K562 (cell line): Measurements from ENCODE around the gene HAUS3. TPM values are rescaled to one million over a fixed set of nuclear protein-coding genes. Genes with fewer than 3 reads are reported as not detected.

Experiments
- BHLHE40 ChIP-seq: IDR thresholded peaks from 2 replicates; pipeline ENCODE4 v1.6.1; 2011; ENCODE audit warnings: low read length, improper control_type of control experiment
- CREBBP ChIP-seq: IDR thresholded peaks from one replicate; pipeline ENCODE4 v1.6.1; 2012; ENCODE audit warnings: low read depth, mild to moderate bottlenecking, control low read depth, inconsistent platforms, low read length
- CREM ChIP-seq: IDR thresholded peaks from 2 replicates; pipeline ENCODE4 v1.6.1; 2014; ENCODE audit warnings: antibody characterized with exemption, low read depth
- ESRRA ChIP-seq: fragments of 450-650 bp; IDR thresholded peaks from 2 replicates; pipeline ENCODE4 v1.6.1; 2014; ENCODE audit warnings: low read depth, mild to moderate bottlenecking, moderate library complexity, borderline replicate concordance
- FOXK2 ChIP-seq, 2 experiments: fragments of 450-650 bp; IDR thresholded peaks in 1 of 2; conservative IDR thresholded peaks in 1 of 2; 2 replicates each; pipeline ENCODE4 v1.6.1; 2016; ENCODE audit warnings: low read depth in 2 of 2, mild to moderate bottlenecking in 1 of 2
- FUS ChIP-seq: fragments of 200-400 bp; formaldehyde crosslinking; optimal IDR thresholded peaks from 2 replicates; pipeline ENCODE3; 2017; ENCODE audit warnings: low read depth, low read length
- GTF2E2 ChIP-seq: fragments of 200-800 bp; sonication (Bioruptor generic); IDR thresholded peaks from 2 replicates; pipeline ENCODE4 v1.6.1; 2016; ENCODE audit warnings: missing genetic modification characterization, missing compliant biosample characterization
- MYC ChIP-seq, 2 experiments: fragments of 250-450 bp in 1 of 2; sonication (Bioruptor Pico) in 1 of 2; IDR thresholded peaks; 2 replicates each; pipeline versions ENCODE4 v1.5.1 to v1.6.1; 2012 to 2021; ENCODE audit warnings: low read depth in 2 of 2, borderline replicate concordance in 1 of 2, improper control_type of control experiment in 1 of 2, low read length in 1 of 2, mild to moderate bottlenecking in 1 of 2, moderate library complexity in 1 of 2
- PHB ChIP-seq: fragments of 250-450 bp; sonication (Bioruptor Pico); IDR thresholded peaks from 2 replicates; pipeline ENCODE4 v1.5.0; 2021
- POU5F1 ChIP-seq: fragments of 150-350 bp; IDR thresholded peaks from 2 replicates; pipeline ENCODE4 v1.6.1; 2014; ENCODE audit warnings: borderline replicate concordance, low read length, low read depth, mild to moderate bottlenecking; ENCODE audit not compliant: partially characterized antibody
- PREB ChIP-seq: sonication (generic); formaldehyde crosslinking; IDR thresholded peaks from 2 replicates; pipeline ENCODE4 v1.8.1; 2023; ENCODE audit warnings: mild to moderate bottlenecking, missing genetic modification reagents
- RBFOX2 ChIP-seq: fragments of 200-400 bp; formaldehyde crosslinking; IDR thresholded peaks from 2 replicates; pipeline ENCODE4 v1.6.1; 2017; ENCODE audit warnings: low read depth, mild to moderate bottlenecking, low read length, moderate library complexity
- SIN3A ChIP-seq, 2 experiments: fragments of 150-350 bp in 1 of 2; IDR thresholded peaks; 2 replicates each; pipeline ENCODE4 v1.6.1; 2011 to 2016; ENCODE audit warnings: borderline replicate concordance in 2 of 2, low read depth in 2 of 2, low read length in 2 of 2, mild to moderate bottlenecking in 2 of 2, moderate library complexity in 2 of 2; ENCODE audit not compliant: control insufficient read depth in 1 of 2
- TAL1 ChIP-seq: fragments of 450-650 bp; IDR thresholded peaks from 2 replicates; pipeline ENCODE4 v1.6.1; 2016; ENCODE audit warnings: mild to moderate bottlenecking
- UBTF ChIP-seq, 2 experiments: IDR thresholded peaks; 2 replicates each; pipeline ENCODE4 v1.6.1; 2012; ENCODE audit warnings: improper control_type of control experiment in 2 of 2, low read depth in 2 of 2, low read length in 2 of 2, borderline replicate concordance in 1 of 2
- polyA plus RNA-seq, 8 experiments: library from polyadenylated mRNA; depleted of rRNA in 4 of 8; stranded (reverse) in 5 of 8; unstranded in 3 of 8; fragments of >200 nt; fragmentation: Nextera tagmentation in 2 of 8; fragmentation: Illumina TruSeq in 1 of 8; extraction: Ambion mirVana in 2 of 8; extraction: Trizol in 1 of 8; gene quantifications; 2 replicates each; pipeline versions ENCODE4 v1.2.1 to v1.2.3, GENCODE V29; 2011 to 2014; ENCODE audit warnings: inconsistent platforms in 1 of 8, missing spikeins in 1 of 8
- total RNA-seq, 7 experiments: library from RNA; depleted of rRNA in 6 of 7; stranded (reverse); fragments of >200 nt in 6 of 7; fragmentation: Illumina TruSeq in 2 of 7; extraction: Trizol in 2 of 7; gene quantifications; 2 replicates each; pipeline versions ENCODE4 v1.2.1 to v1.2.3, GENCODE V29; 2011 to 2021; ENCODE audit warnings: low replicate concordance in 1 of 7
- TF ChIP-seq, protein P1 (sequence below): sonication (generic); formaldehyde crosslinking; IDR thresholded peaks from 2 replicates; pipeline ENCODE4 v1.8.0; 2022; ENCODE audit warnings: mild to moderate bottlenecking, missing genetic modification reagents
- TF ChIP-seq, protein P2 (sequence below), 2 experiments: fragments of 450-650 bp in 1 of 2; sonication (generic) in 1 of 2; formaldehyde crosslinking; conservative IDR thresholded peaks; 2 replicates each; pipeline versions ENCODE4 v1.4.0 to v1.8.1; 2020 to 2022; ENCODE audit warnings: mild to moderate bottlenecking in 1 of 2, missing genetic modification reagents in 1 of 2
- TF ChIP-seq, protein P3 (sequence below): IDR thresholded peaks from 3 replicates; pipeline ENCODE4 v1.6.1; 2011; ENCODE audit warnings: borderline replicate concordance, mild to moderate bottlenecking, moderate library complexity; ENCODE audit not compliant: insufficient read length; ENCODE audit errors: extremely low read depth

Gene HAUS3
- total and polyA plus RNA-seq, 9 of the 15 experiments (the other 6 are each of a cell fraction or from before 2014, with no cell fraction given), result 8.9 to 25.7 (median 21.5) TPM

- TF ChIP-seq PREB, result no peak
- peak; percentile 87 for TF ChIP-seq BHLHE40
- peak; percentile 93 for TF ChIP-seq RBFOX2
- TF ChIP-seq, protein P1, sequence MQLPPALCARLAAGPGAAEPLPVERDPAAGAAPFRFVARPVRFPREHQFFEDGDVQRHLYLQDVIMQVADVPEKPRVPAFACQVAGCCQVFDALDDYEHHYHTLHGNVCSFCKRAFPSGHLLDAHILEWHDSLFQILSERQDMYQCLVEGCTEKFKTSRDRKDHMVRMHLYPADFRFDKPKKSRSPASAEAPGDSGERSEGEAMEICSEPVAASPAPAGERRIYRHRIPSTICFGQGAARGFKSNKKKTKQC (CRISPR knock-in tag), result peak; percentile 85
- TF ChIP-seq MYC (IDR thresholded peaks at IDR 0.05; ENCODE audit: low read depth, low read length), result peak; percentile 66
- TF ChIP-seq MYC (CRISPR knock-in tag; IDR thresholded peaks at IDR 0.05; ENCODE audit: borderline replicate concordance, low read depth), result no peak
- peak; percentile 59 for TF ChIP-seq CREM
- TF ChIP-seq GTF2E2 (tag), result no peak
- TF ChIP-seq FUS, result no peak
- peak in 1 of 2 experiments; percentile 29; a peak in 1 of 4 replicates for TF ChIP-seq FOXK2 (conservative IDR thresholded peaks at IDR 0.05 in 1 of 2, IDR thresholded peaks at IDR 0.05 in 1 of 2; ENCODE audit: low read depth in 2 of 2)
- TF ChIP-seq CREBBP, result no peak
- TF ChIP-seq, protein P2, sequence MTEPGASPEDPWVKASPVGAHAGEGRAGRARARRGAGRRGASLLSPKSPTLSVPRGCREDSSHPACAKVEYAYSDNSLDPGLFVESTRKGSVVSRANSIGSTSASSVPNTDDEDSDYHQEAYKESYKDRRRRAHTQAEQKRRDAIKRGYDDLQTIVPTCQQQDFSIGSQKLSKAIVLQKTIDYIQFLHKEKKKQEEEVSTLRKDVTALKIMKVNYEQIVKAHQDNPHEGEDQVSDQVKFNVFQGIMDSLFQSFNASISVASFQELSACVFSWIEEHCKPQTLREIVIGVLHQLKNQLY (CRISPR knock-in tag; conservative IDR thresholded peaks at IDR 0.05), result no peak
- TF ChIP-seq TAL1, result no peak
- no peak for TF ChIP-seq POU5F1
- peak; percentile 54 for TF ChIP-seq ESRRA
- TF ChIP-seq PHB (CRISPR knock-in tag), result 0 out of 2 replicates have a peak, but pooled peaks have one; percentile 29
- TF ChIP-seq, protein P3, sequence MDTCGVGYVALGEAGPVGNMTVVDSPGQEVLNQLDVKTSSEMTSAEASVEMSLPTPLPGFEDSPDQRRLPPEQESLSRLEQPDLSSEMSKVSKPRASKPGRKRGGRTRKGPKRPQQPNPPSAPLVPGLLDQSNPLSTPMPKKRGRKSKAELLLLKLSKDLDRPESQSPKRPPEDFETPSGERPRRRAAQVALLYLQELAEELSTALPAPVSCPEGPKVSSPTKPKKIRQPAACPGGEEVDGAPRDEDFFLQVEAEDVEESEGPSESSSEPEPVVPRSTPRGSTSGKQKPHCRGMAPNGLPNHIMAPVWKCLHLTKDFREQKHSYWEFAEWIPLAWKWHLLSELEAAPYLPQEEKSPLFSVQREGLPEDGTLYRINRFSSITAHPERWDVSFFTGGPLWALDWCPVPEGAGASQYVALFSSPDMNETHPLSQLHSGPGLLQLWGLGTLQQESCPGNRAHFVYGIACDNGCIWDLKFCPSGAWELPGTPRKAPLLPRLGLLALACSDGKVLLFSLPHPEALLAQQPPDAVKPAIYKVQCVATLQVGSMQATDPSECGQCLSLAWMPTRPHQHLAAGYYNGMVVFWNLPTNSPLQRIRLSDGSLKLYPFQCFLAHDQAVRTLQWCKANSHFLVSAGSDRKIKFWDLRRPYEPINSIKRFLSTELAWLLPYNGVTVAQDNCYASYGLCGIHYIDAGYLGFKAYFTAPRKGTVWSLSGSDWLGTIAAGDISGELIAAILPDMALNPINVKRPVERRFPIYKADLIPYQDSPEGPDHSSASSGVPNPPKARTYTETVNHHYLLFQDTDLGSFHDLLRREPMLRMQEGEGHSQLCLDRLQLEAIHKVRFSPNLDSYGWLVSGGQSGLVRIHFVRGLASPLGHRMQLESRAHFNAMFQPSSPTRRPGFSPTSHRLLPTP, result no peak
- TF ChIP-seq SIN3A (IDR thresholded peaks at IDR 0.05; ENCODE audit: borderline replicate concordance in 2 of 2, control insufficient read depth in 1 of 2, low read depth in 2 of 2, low read length in 2 of 2), result peak; percentile 46 to 62; a peak in 2 of 4 replicates
- TF ChIP-seq UBTF (IDR thresholded peaks at IDR 0.05; ENCODE audit: borderline replicate concordance in 1 of 2, low read depth in 2 of 2, low read length in 2 of 2), result peak; percentile 69 to 89; a peak in 3 of 4 replicates
Measured at GRCh38 chr4:2262145-2262943, 20.4 kb upstream of the HAUS3 start (continued).
